Measurements from ENCODE around the gene FAM83C. TPM values are rescaled to one million over a fixed set of nuclear protein-coding genes. Genes with fewer than 3 reads are reported as not detected.

The FAM83C gene
- total RNA-seq, 2 donors from 2014 or later = not detected

- no peaks in the 10 kb centered on the region for H3K9me3 Mint-ChIP-seq
- no peak for DNase-seq (ENCODE audit: low spot score in 2 of 2)
- no peak overlapping the region for H3K27ac Mint-ChIP-seq
- ATAC-seq = no peak
- H3K36me3 Mint-ChIP-seq = peaks cover 23 to 53% of the 10 kb centered on the region in 2 donors
Measured at GRCh38 chr20:35281506-35282101, 10.6 kb downstream of the FAM83C start.

DNA sequence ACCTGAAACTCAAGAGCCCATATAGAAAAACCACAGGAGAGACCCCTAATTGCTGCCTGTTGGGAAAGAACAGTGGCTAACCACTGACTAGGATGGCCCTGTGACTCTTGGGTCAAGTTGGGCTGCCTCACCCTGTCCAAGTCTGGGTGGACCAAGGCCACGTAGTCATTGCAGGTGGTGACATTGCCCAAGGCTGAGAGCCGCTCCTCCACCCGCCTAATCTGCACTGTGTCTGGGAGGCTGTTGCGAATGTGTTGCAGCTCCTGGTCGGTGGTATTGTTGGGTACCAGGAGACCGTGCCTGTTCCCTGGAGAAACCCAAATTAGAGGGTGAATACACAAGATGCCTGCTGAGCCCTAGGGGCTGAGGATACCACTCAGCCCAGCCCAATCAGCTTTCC, 11.7 kb downstream of the FAM83C start:
- DNase-seq (ENCODE audit: low spot score in 2 of 2) = no peak
- Mint-ChIP-seq H3K9me3 (no peaks in the 10 kb centered on the region), H3K27ac (peak overlapping the region; percentile 82 to 99), H3K36me3 (peaks cover 23 to 53% of the 10 kb centered on the region in 2 donors)
- ATAC-seq = no peak

GRCh38 chr20:35279533-35280174, 12.6 kb downstream of the FAM83C start:
- Mint-ChIP-seq H3K9me3 (no peaks in the 10 kb centered on the region), H3K27ac (peak overlapping the region; percentile 82 to 99), H3K36me3 (peaks cover 20 to 49% of the 10 kb centered on the region in 2 donors)
- no peak for ATAC-seq
- DNase-seq (ENCODE audit: low spot score in 2 of 2) = no peak

- Mint-ChIP-seq H3K27ac (peak overlapping the region; percentile 37 to 99), H3K9me3 (no peaks in the 10 kb centered on the region), H3K36me3 (peaks cover 17 to 46% of the 10 kb centered on the region in 2 donors)
- DNase-seq (ENCODE audit: low spot score in 2 of 2) = no peak
- no peak for ATAC-seq
Measured at GRCh38 chr20:35279040-35279439, 13.2 kb downstream of the FAM83C start.

- H3K9me3 Mint-ChIP-seq = no peaks in the 10 kb centered on the region
- peak; percentile 94 to 95 for ATAC-seq
- peak; percentile 86 to 90 for DNase-seq (ENCODE audit: low spot score in 2 of 2)
- H3K27ac Mint-ChIP-seq = peak within 1 kb of the TSS; percentile 98 to 99
- peaks cover 8 to 35% of the 10 kb centered on the region in 2 donors for H3K36me3 Mint-ChIP-seq
Measured at GRCh38 chr20:35277531-35278395, 14.5 kb downstream of the FAM83C start, which contains the start of gene MMP24OS. MMP24OS (minus strand) TSS chr20:35278122; CDS start chr20:35277929, 193 bp downstream.

- H3K9me3 Mint-ChIP-seq = no peaks in the 10 kb centered on the region
- no peak for ATAC-seq
- peak overlapping the region; percentile 98 to 99 for H3K27ac Mint-ChIP-seq
- peaks cover 8 to 33% of the 10 kb centered on the region in 2 donors for H3K36me3 Mint-ChIP-seq
- DNase-seq (ENCODE audit: low spot score in 2 of 2) = no peak
Measured at GRCh38 chr20:35277127-35277526, 15.1 kb downstream of the FAM83C start.

DNA sequence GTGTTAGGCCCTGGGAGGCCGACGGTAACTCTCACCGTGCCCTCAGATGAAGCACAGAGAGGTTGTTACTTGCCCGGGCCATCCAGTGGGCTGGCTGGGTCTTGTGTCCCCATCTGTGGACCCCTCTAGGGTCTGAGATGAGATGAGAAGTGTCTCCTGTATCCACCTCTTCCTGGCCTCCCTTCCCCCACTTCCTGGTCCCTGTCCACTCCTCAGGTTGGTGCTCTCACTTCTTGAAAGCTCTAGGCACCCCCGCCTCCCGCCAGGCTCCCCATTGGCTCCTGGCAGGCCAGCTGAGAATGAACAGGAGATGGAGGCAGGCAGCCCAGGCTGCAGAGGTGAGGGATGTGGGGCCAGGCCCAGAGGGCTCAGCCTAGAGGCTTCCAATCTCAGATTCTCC, 15.8 kb downstream of the FAM83C start:
- peak overlapping the region; percentile 98 to 99 for H3K27ac Mint-ChIP-seq
- H3K9me3 Mint-ChIP-seq = no peaks in the 10 kb centered on the region
- ATAC-seq = no peak
- H3K36me3 Mint-ChIP-seq = peaks cover 8 to 30% of the 10 kb centered on the region in 2 donors
- DNase-seq (ENCODE audit: low spot score in 2 of 2) = no peak

DNA sequence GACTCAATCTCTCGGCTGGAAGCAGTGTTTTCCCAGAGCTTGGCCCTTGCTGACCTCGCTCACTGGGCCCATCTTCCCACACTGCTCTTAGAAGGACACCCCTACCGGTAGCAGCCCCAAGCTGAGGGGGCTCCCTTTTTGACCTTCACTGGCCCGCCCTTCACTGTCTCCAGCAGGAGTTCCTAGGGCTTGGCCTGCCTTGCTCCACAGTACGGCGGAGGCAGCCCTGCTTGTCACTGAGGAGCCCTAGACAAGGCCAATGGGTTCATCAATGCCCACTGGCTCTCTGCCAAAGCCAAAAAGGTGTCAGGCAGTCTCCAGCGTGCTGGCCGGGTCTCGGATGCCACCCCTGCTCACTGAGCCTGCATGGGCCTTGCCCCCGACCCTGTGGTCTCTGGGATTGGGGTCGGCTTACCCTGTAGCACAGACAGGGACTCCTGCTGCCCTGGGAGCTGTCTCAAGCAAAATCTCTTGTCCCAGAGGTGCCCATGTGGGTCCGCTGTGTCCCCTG, 16.4 kb downstream of the FAM83C start:
- DNase-seq (ENCODE audit: low spot score in 2 of 2) (no peak), ATAC-seq (no peak)
- Mint-ChIP-seq H3K9me3 (no peaks in the 10 kb centered on the region), H3K27ac (peak overlapping the region; percentile 98 to 99), H3K36me3 (peaks cover 8 to 30% of the 10 kb centered on the region in 2 donors)

DNA sequence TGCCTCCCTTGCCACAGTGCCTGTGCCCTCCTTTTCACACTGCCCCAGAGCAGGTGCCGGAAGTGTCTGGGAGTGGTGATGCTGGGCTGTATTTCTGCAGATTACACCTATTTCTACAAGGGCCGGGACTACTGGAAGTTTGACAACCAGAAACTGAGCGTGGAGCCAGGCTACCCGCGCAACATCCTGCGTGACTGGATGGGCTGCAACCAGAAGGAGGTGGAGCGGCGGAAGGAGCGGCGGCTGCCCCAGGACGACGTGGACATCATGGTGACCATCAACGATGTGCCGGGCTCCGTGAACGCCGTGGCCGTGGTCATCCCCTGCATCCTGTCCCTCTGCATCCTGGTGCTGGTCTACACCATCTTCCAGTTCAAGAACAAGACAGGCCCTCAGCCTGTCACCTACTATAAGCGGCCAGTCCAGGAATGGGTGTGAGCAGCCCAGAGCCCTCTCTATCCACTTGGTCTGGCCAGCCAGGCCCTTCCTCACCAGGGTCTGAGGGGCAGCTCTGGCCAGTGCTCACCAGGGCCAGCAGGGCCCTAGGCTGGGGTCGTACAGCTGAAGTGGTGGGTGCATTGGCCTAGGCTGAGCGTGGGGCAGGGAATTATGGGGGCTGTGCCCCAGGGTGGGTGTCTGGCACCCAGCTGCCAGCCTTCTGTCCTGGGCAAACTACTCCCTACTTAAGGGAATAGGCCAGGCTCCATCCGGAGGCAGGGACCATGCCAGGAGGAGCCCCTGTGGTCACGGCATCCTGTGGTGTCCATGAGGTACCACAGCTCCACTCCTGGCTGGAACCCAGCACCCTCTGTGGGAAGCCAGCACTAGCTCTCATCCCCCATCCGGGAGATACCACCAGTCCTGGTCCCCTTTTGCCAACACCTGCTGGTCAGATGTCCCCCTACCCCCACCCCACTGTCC, 17.8 kb downstream of the FAM83C start:
- no peak for DNase-seq (ENCODE audit: low spot score in 2 of 2)
- ATAC-seq = no peak
- Mint-ChIP-seq H3K36me3 (peaks cover 8 to 20% of the 10 kb centered on the region in 2 donors), H3K27ac (peak overlapping the region in 1 of 2 donors; percentile 45), H3K9me3 (no peaks in the 10 kb centered on the region)

DNA sequence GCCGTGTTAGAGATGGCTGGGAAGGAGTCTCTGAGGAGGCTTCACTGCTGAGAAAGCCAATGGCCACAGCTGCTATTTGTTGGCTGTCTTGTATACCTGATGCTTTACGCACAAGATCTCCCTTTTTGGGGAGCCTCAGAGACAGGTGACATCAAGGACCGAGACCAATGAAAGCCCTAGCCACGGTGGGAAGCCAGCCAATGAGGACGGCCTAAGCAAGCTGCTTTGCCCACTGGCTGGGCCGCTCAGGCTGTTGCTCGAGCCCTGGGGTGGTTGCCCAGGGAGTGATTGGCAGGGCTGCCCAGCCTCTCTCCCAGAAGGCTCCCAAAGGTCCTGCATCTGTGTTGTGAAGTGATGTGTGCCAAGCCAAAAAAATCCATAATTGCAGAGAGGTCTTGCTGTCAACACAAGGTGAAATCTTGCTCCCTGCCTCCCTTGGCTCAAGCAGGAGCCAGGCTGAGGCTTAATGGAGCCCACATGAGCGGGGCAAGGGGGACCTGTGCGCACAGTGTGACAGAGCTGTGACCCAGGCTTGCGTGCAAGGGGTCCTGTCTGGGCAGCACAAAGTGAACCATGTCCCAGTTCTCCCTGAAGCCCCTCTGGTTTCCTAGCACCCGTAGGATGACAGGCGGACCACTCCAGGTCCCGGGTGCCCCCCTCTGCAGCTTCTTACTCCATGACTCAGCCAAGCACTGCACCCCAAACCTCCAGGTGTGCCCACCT, 18.6 kb downstream of the FAM83C start:
- DNase-seq (ENCODE audit: low spot score in 2 of 2) (no peak), ATAC-seq (no peak)
- peaks cover 8 to 14% of the 10 kb centered on the region in 2 donors for H3K36me3 Mint-ChIP-seq
- H3K27ac Mint-ChIP-seq = peak overlapping the region; percentile 45 to 55
- H3K9me3 Mint-ChIP-seq = no peaks in the 10 kb centered on the region

- H3K36me3 Mint-ChIP-seq = peaks cover 1 to 4% of the 10 kb centered on the region in 2 donors
- DNase-seq (ENCODE audit: low spot score in 2 of 2) = no peak
- no peak overlapping the region for H3K27ac Mint-ChIP-seq
- no peak for ATAC-seq
- no peaks in the 10 kb centered on the region for H3K9me3 Mint-ChIP-seq
Measured at GRCh38 chr20:35271904-35272303, 20.3 kb downstream of the FAM83C start.

DNA sequence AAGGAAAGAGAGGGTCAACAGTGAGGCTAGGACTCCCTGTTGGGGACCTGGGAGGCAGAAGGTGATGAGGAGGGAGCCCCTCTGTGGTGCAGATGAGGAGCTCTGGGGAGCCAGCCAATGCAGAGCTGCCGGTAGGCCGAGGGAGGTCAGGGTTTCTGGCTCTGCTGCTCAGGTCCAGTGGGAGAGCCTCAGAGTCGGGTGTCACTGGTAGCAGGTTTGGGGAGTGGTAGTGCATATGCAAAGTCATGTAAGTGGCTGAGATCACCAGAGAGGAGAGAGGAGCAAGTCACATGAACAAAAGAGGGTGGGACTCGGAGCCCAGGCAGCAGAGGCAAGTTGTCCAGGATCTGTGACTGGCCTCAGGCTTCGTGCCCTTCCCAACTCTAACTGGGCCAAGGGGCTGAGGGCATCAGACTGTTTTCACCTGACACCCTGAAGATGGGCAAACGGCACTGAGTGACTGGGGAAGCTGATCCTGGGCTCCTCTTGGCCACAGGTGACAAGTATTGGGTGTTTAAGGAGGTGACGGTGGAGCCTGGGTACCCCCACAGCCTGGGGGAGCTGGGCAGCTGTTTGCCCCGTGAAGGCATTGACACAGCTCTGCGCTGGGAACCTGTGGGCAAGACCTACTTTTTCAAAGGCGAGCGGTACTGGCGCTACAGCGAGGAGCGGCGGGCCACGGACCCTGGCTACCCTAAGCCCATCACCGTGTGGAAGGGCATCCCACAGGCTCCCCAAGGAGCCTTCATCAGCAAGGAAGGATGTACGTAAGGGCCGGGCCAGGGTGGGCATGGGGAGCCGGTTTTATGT, 20.9 kb downstream of the FAM83C start:
- no peak for DNase-seq (ENCODE audit: low spot score in 2 of 2)
- no peak for ATAC-seq
- Mint-ChIP-seq H3K36me3 (peaks cover 0 to 5% of the 10 kb centered on the region in 2 donors), H3K27ac (peak overlapping the region in 1 of 2 donors; percentile 94), H3K9me3 (no peaks in the 10 kb centered on the region)

DNA sequence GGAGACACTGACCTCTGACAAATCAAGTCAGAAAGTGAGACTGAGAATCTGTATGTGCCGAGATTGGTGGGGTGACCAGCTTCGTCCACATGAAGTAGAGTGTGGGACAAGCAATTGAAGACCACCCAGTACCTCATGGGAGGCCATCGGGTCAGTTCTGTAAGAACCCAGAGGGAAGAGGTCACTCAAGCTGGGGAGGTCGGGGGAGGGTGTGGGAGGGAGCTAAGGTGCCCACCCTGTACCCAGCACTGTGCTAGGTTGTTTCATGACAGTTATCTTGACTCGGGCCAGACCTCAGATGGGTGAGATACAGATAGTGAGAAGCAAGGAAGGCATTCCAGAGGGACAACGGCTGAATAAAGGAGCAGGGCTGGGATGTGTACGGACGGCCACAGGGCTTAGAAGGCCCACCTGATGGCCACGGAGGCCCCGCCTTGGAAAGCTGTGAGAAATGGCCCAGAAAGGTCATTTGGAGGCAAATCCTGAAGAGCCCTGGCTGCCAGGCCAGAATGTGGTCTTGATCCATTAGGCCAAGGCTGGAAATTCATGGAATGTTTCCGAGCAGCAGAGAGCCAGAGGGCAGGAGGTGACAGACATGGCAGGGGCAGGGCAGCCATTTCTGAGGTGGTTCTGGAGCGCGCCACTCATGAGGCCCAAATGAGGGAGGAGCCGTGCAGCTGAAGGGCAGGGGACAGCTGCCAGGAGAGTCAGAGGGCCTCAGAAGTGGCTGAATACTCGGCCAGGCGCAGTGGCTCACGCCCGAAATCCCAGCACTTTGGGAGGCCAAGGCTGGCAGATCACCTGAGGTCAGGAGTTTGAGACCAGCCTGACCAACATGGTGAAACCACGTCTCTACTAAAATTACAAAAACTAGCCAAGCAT, 22.0 kb downstream of the FAM83C start:
- DNase-seq (ENCODE audit: low spot score in 2 of 2) (no peak), ATAC-seq (no peak)
- H3K36me3 Mint-ChIP-seq = peaks cover 0 to 5% of the 10 kb centered on the region in 2 donors
- peak overlapping the region in 1 of 2 donors; percentile 94 for H3K27ac Mint-ChIP-seq
- H3K9me3 Mint-ChIP-seq = no peaks in the 10 kb centered on the region

Measured in activated naive CD4-positive, alpha-beta T cell treated with anti-CD3 and anti-CD28 coated beads, Interleukin-2, amount 50 U/mL, for 72 hours (primary cell).